Activated CD4-positive, alpha-beta T cell treated with anti-CD3 and anti-CD28 coated beads, Interleukin-2, amount 50 U/mL, for 24 hours (primary cell): ENCODE data around the gene TBC1D16.

ENCODE experiments used
- DNase-seq, 2 donors: peaks; one replicate each; pipeline ENCODE4 v3.0.0-alpha.2; 2020; ENCODE audit warnings: low read depth in 1 of 2, low spot score in 1 of 2

Gene TBC1D16

DNA sequence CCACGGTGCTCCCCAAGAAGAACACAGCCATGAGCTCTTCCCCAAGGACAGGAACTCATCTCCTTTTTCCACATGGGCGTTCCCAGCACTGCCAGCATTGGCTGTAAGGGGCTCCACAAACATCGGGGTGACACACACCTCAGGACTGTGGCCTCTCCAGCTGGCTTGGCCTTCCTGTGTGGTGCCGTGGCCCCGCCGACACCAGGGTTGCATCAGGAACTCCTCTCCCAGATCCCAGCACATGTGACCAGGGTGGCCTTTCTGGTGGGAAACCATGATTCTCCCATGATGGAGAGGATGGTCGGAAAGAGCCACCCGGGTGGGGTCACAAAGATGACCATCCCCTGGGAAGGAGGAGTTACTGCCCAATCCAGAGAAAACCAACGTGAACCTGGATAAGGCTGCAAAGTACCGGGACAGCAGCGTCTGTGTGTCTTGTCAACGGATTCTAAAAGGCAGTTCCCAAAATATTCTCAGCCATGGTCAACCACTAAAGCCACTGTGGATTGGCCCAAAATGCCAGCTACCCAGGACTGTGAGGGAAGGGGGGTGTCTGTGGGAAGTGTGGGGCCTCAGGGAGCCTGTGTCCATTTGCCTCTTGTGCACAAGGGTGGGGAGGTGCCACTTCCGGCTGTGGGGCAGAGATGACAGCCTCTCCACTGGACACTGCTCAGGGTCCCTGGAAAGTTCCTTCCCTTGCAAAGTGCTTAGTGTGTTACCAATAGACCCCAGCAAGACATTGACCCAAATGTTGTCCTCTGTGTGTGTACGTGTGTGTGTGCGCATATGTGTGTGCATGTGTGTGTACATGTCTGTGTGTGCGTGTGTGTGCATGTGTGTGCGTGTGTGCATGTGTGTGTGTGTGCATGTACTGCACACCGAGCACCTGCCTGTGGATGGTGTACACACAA, 118.4 kb downstream of the TBC1D16 start:
- no peak for DNase-seq

- no peak for DNase-seq
These were observed 119.2 kb downstream of the TBC1D16 start for GRCh38 chr17:79916506-79916905.

GRCh38 chr17:79915850-79916430, 119.7 kb downstream of the TBC1D16 start:
- peak in 1 of 2 donors; percentile 4 for DNase-seq

DNA sequence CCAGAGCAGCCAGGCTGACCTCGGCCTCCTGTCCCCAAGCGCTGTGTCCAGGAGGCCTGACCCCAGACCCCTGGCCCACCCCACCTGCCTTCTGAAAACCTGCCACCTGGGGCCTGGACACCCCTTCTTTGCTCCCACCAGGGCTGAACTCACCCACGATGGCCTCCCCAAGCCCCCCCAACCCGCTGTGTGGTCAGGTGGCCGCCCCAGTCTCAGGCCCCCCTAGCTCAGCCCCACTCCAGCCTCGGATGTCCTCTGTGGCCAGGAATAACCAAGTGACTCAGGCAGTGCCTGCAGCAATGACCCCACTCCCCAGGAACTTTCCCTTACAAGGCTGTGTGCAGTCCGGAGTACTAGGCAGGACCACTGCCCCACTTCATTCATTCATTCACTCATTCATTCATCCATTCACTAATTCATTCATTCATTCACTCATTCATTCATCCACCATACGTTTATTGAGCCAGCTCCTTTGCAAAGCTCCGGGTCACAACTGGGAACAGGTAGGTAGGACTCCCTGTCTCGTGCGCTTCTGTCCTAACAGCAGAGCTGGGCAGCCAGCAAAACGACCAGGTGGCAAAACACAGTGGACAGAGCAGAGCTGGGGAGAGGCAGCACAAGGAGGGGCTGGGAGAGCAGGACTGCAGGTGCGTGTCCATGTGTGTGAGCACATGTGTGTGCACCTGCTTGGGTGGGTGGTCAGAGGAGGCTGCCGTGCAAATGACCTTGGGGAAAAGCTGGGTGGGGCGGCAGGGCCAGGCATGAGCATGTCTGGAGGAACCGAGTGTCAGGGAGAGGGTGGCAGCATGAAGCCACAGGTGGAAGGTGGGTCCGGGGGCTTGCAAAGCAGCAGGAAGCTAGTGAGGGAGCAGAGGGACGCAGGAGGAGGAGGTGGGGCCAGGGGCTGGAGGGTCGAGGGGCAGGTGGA, 120.6 kb downstream of the TBC1D16 start:
- no peak for DNase-seq

DNA sequence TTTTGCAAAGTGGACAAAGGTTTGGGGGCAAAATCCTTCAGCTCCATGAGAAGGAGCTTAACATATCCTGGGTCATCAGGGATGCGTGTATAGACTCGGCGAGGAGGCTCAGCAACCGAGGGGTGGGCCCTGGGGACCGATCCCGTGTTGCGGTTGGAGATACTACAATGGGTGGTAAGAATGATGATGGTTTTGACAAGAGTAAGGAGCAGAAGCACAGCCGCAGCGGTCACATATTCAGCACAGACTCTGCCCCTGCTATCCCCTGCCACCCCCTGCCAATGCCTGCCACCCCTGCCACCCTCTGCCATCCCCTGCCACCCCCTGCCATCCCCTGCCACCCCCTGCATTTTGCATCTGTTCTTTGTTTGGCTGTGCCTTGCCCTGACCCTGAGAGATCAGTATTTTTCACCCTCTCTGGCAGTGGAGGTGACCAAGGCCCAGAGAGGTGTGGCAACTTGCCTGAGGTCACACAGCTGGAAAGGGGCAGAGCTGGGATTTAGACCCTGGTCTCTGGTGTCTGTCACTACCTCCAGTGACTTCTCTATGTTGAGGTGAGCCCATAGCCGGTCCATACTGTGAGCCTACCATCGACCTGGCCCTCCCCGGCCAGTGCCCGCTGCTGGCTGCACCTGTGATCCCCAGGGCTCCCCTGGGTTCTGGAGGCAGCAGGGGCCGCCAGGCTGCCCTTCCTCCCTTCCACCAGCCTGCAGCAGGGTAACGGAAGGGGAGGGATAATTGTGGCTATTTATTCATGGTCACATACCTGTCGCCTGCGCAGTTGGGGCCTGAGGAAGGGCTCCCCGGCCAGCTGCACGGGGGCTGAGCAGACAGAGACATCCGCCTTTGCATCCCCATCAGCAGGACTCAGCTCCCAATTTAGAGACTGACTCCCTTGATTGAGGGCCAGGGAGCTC, 121.5 kb downstream of the TBC1D16 start:
- DNase-seq = no peak

DNA sequence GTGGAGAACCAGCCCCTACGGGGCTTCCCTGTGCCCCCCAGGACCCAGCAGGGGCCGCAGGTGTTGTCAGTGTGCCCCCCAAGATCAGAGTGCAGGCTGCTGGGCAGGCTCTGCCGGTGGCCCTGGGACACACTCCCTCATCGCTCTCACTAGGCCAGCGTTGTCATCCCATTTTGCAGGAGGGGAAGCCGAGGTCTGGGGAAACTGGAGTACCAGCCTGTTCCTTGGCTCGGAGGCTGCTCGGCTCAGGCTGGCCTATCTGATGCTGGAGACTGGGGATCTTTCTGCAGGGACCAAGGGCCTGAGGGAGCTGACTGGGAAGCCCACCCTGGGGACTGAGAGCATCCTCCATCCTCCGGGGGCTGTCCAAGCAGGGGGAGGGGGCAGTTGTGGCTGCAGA, 122.2 kb downstream of the TBC1D16 start:
- no peak for DNase-seq

DNA sequence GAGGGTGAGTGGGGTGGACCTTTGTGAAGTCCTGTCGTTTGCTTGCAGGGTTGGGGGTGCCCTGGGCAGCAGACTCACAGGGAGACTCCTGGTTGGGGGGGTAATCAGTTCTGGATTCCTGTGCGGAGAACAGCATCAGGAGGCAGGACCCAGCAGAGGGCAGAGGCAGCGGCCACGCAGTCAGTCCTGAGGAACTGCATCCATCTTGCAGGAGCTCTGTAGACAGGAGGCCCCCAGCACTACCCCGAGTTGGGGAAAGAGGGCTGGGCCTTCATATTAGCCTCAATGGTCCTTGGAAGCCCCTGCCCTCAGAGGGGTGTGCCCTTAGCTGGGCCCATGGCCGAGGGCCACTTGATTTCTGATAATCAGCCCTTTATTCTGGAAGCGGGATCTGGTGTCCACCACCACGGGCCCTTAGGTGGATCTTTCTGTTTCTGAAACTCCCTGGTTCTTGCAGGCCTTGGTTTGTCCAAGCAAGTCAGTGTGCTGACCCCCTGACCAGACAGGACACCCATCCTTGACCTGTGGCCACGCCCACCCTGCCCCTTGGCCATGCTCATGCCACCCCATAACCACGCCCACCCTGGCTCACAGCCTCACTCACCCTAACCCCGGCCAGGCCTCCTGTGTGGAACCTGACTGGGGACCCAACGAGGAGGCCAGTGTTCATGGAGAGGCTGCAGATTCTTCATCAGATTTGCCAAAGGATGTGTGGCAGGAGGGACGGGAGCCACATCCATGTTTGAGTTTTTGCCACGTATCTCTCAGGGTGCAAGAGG, 122.9 kb downstream of the TBC1D16 start:
- DNase-seq = no peak

DNA sequence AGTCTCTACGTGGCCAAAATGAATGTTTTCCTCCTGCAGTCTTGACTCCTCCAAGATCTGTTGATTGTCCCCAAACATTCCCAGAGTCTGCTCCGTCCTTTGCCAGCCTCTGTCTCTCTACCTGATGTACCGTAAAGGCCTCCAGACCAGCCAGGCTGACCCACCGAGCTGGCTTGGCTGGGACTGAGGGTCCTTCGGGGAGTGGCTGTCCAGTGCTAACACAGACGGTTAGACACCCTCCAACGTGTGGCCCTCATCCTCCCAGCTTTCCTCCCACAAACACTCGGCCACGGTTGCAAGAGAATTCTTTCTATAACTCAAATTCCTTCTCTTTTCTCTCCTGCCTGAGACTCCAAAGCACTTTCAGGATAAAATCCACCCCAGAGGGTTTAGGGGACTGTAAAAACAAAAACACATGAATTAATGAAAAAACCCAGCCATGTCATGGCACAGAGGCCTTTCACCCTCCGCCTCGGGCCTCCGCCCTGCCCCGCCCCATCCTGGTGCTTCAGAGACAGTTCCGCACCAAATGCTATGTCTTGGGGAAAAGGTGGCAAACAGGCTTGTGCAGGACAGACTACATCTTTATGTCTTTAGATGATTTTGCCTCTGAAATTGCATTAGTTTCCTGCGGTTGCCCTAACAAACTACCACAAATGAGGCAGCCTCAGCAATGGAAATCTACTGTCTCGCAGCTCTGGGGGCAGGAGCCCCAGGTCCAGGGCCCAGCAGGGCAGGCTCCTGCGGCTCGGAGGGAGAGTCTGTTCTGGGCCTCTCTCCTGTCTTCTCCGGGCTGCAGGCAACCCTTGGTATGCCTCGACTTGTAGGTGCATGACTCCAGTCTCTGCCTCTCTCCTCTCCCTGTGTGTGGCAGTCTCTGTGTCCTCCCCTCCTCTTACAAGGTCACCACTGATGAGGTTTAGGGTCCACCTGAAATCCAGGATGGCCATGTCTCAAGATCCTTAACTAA, 124.0 kb downstream of the TBC1D16 start:
- no peak for DNase-seq

DNA sequence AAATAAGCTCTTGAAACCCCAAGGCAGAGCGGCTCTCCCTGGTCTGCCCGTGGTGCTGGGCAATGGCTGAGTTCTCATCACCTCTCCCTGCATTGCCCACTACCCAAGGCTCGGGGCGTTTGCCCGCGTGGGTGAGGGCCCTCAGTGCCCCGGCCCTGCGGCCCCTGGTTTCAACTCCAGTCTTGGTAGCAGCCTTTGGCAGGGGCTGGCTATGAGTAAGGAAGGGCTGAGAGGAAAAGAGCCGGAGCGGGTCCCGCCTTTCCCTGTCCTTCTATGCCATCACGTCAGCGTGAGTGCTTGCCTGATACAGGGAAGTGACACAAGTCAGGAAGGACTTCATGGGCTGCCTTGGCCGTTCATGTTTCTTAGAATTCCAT, 124.7 kb downstream of the TBC1D16 start:
- DNase-seq = no peak

- no peak for DNase-seq
These were observed 126.6 kb downstream of the TBC1D16 start for GRCh38 chr17:79909121-79909520.

DNA sequence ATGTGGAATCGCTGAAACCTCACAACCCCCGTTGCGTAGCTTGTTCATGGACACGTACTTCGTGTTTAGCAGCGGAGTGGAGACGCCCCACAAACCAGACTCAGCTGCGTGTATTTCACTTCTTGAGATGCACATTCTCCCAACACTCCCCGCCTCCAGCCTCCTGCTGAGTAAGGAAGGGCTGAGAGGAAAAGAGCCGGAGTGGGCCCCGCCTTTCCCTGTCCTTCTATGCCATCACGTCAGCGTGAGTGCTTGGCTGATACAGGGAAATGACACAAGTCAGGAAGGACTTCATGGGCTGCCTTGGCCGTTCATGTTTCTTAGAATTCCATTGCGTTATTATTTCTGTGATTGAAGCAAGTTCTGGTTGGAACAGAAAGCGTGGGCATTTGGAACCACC, 127.8 kb downstream of the TBC1D16 start:
- no peak for DNase-seq

DNA sequence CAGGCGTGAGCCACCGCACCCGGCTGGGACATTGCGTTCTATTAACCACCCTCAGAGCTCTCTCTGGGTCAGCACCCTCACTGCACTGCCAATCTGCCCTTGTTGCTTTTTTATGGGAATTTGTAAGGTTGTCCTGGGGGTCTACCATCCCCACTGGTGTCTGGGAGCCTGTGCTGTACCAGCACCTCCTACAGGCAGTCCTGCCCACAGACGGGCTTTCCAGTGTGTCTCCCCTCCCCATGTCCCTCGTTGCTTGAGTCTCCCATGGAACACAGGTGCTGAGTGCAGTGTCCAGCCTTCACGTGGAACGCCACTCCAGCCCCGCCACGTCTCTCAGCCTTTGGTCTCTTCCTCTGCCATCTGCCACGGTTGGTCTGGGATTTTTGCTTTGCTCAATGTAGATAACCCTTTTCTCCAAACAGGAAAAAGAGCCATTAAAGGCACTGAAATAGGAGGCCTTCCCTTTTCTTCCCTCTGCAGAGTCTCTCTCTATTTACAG, 128.4 kb downstream of the TBC1D16 start:
- DNase-seq = no peak

- DNase-seq = no peak
These were observed 129.8 kb downstream of the TBC1D16 start for GRCh38 chr17:79905832-79906231.

DNA sequence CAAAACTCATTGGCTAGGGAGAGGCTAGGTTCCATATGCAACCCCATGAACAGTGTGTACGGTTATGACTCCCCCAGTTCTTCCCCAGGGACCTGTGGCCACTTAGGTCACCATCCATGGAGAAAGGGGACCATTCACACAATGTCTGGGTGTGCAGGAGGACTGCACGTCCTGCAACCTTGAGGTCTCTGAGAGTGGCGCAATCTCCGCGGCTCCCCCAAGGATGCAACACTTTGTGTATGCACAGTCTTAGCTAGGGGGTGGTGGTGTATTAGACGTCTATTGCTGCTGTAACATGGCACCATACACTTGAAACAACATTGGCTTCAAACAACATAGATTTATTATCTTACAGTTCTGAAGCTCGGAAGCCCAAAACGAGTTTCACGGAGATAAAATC, 130.8 kb downstream of the TBC1D16 start:
- DNase-seq = no peak

DNA sequence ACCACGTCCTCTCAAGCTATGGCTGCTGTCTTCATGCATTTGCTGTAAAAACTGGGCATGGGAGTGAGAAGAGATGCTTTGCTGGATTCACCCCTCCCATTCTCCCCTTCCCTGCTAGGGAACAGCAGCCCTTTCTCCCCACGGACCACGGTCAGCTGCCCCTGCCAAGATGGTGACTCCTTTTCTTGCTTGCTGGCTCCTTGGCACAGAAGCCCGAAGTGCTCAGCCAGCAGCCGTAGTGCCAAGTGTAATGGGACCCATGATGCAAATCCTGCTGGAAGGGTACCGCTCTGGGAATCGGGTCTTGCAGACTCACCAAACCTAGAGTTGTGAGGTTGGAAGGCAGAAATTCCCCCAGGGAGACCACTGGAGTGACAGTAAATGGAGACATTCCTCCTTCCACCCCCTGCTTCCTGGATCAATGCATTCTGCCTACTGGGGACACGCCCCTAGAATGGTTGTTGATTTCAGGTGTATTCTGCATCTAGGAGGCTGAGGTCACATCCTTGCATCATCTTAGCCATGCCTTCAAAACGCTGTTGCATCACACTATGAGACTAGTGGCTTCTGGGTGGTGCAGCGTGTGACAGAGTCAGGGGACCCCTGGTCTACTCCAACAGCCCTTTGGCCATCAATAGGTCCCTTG, 133.4 kb downstream of the TBC1D16 start:
- DNase-seq = no peak

DNA sequence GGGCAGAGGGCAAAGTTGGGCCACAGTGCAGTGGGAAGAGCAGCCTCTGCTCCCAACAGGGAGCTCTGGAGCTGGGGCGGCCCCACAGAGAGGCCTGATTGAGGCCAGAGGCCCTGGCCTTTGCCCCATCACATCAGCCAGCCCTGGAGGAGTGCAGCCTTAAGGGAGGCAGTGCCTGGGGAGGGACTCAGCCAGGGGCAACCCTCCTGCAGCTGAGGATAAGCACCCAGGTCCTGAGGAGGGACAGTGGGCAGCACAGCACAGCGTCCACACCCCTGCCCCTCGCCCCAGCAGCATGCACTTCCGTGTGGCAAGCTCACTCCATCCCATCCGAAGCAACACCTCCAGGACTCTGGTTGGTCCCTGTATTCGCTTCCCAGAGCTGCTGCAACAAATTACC, 134.5 kb downstream of the TBC1D16 start:
- no peak for DNase-seq

DNA sequence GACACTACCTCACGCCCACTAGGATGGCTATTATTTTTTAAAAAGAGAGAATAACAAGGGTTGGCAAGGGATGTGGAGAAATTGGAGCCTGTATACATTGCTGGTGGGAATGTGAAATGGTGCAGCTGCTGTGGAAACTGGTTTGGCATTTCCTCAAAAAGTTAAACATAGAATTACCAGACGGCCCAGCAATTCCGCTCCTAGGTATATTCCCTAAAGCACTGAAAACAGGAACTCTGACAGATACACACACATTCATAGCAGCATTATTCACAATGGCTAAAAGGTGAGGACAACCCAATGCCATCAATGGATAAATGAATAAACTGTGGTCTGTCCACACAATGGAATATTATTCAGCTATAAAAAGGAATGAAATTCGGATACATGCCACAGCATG, 136.1 kb downstream of the TBC1D16 start:
- DNase-seq = no peak
